ENCODE data around the gene MYL3.
"Not testable (repeated sequence)": the region's sequence is repeated elsewhere in the genome, so short reads cannot be mapped to it uniquely, and the experiment has no call there.

The MYL3 gene

GRCh38 chr3:46840491-46840890, 22.8 kb downstream of the MYL3 start:
- no peak for DNase-seq
- TF ChIP-seq POLR2A (IDR thresholded peaks at IDR 0.05; ENCODE audit: low read length) (no peak), GATA1 (IDR thresholded peaks at IDR 0.05; ENCODE audit: low read depth, low read length) (no peak)

DNA sequence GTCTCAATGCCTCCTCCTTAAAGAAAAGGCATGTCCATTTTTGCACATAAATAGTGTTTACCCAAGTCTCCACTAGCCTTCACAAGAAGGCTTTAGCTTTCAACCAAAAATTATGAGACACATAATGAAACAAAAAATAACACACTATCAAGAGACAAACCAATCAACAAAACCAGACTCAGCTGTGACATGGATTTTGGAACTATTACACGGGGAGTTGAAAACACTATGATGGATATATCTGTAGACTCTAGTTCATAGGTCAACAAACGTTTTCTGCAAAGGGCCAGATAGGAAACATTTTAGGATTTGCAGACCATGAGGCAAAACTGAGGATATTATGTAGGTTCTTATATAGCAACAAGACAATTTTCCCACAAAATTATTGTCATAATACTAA, 24.9 kb downstream of the MYL3 start:
- no peak for TF ChIP-seq POLR2A (IDR thresholded peaks at IDR 0.05; ENCODE audit: low read length)
- TF ChIP-seq GATA1 (IDR thresholded peaks at IDR 0.05; ENCODE audit: low read depth, low read length): no peak
- DNase-seq: no peak

GRCh38 chr3:46835491-46835890, 27.8 kb downstream of the MYL3 start:
- TF ChIP-seq POLR2A (IDR thresholded peaks at IDR 0.05; ENCODE audit: low read length) (no peak), GATA1 (IDR thresholded peaks at IDR 0.05; ENCODE audit: low read depth, low read length) (no peak)
- DNase-seq: no peak

- TF ChIP-seq GATA1 (IDR thresholded peaks at IDR 0.05; ENCODE audit: low read depth, low read length): no peak
- TF ChIP-seq POLR2A (IDR thresholded peaks at IDR 0.05; ENCODE audit: low read length): no peak
- no peak for DNase-seq
Measured at GRCh38 chr3:46835054-46835453, 28.2 kb downstream of the MYL3 start.

DNA sequence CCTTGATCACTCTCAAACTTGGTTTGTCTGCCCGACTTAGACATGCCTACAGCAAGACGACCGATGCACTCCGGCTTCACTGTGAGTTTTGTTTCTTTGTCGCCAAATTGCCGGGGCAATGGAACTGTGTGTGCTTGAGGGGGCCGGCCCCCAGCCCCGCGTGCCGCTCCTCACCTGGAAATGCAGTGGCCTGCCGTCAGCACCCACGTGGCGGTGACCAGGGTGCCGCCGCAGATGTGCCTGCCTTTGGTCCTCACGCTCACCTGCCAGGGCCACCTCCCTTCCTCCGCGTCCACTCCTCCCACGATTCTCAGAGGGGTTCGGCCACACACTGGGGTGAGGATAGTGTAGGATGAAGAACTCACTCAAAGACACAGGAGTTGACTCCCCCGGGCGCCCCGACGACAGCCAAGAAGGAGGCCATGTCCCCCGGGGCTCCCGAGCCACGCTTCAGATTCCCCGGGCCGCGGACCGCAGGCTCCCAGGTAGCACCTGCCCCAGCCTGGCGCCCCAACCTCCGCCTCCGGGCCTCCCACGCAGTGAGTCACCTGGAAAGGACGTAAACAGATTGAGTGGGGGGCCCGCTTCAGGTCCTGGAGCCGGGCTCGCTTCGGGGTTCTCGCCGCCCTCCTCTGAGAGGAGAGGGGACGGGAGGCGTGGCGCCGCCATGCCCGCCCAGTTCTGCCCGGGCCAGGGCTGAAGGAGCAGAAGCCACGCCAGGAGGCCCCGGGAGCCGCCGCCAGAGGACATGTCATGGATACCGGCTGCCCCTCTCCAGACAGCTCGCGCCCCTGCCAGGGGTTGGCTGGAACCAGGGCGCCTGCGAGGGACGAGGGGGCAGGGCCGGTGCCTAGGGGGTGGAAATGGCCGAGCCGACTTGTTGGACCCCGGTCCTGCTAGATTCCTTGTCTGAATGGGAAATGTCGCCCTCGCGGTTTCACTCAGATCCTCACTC, 29.6 kb downstream of the MYL3 start:
- TF ChIP-seq GATA1 (IDR thresholded peaks at IDR 0.05; ENCODE audit: low read depth, low read length): no peak
- TF ChIP-seq POLR2A (IDR thresholded peaks at IDR 0.05; ENCODE audit: low read length): no peak
- no peak for DNase-seq

- DNase-seq: no peak
- TF ChIP-seq GATA1 (IDR thresholded peaks at IDR 0.05; ENCODE audit: low read depth, low read length) (no peak), POLR2A (IDR thresholded peaks at IDR 0.05; ENCODE audit: low read length) (no peak)
Measured at GRCh38 chr3:46831841-46832240, 31.4 kb downstream of the MYL3 start.

- no peak for DNase-seq
- TF ChIP-seq GATA1 (IDR thresholded peaks at IDR 0.05; ENCODE audit: low read depth, low read length) (no peak), POLR2A (IDR thresholded peaks at IDR 0.05; ENCODE audit: low read length) (no peak)
Measured at GRCh38 chr3:46831316-46831715, 31.9 kb downstream of the MYL3 start.

GRCh38 chr3:46830801-46831200, 32.4 kb downstream of the MYL3 start:
- no peak for DNase-seq
- no peak for TF ChIP-seq POLR2A (IDR thresholded peaks at IDR 0.05; ENCODE audit: low read length)
- no peak for TF ChIP-seq GATA1 (IDR thresholded peaks at IDR 0.05; ENCODE audit: low read depth, low read length)

- no peak for DNase-seq
- no peak for TF ChIP-seq GATA1 (IDR thresholded peaks at IDR 0.05; ENCODE audit: low read depth, low read length)
Measured at GRCh38 chr3:46829699-46830208, 33.5 kb downstream of the MYL3 start.

DNA sequence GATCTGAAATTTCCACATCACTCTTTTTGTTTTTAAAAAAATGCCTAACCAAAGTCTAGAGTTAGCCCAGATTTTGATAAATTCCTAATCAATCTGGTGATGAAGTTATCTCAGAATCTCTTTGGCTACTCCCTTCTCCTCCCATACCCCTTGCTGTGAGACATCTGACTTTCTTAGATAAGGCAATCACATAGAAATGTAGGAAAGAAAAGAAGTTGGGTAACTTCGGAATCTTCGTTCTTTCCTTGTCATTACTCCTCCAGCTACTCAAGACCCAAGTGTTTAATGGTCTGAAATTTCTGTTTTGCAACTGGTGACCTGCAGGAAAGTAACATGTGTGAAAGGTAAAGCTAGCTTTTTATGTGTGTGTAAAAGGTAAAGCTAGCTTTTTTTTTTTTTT, 37.8 kb downstream of the MYL3 start:
- TF ChIP-seq GATA1 (IDR thresholded peaks at IDR 0.05; ENCODE audit: low read depth, low read length) (no peak), POLR2A (IDR thresholded peaks at IDR 0.05; ENCODE audit: low read length) (no peak)
- DNase-seq: no peak

DNA sequence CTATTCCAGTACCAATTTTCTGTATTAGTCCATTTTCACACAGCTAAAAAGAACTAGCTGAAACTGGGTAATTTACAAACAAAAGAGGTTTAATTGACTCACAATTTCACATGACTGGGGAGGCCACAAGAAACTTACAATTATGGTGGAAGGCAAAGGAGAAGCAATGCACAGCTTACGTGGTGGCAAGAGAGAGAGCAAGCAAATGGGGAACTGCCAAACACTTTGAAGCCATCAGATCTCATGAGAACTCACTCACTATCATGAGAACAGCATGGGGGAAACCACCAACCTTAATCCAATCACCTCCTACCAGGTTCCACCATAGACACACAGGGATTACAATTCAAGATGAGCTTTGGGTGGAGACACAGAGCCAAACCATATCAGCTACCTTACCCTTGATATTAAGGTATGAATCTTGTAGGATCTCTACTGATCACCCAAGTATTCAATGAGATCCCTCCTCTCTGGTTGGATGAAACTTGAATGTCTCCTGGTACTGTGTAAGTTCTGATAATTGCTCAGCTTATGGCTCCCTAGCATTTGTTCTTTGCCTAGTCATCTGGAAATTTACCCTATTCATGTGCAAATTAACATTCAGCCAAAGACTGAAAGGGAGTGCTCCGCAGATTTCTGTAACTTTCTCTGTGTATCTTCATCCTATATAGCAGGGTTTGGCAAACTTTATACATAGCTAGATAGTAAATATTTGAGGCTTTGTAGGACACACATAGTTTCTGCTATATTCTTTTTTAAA, 38.9 kb downstream of the MYL3 start:
- no peak for TF ChIP-seq GATA1 (IDR thresholded peaks at IDR 0.05; ENCODE audit: low read depth, low read length)
- TF ChIP-seq POLR2A (IDR thresholded peaks at IDR 0.05; ENCODE audit: low read length): no peak
- DNase-seq: no peak

GRCh38 chr3:46823314-46823713, 39.9 kb downstream of the MYL3 start:
- DNase-seq: not testable (repeated sequence)

GRCh38 chr3:46821553-46821952, 41.7 kb downstream of the MYL3 start:
- DNase-seq: no peak
- TF ChIP-seq GATA1 (IDR thresholded peaks at IDR 0.05; ENCODE audit: low read depth, low read length) (no peak), POLR2A (IDR thresholded peaks at IDR 0.05; ENCODE audit: low read length) (no peak)

- no peak for TF ChIP-seq POLR2A (IDR thresholded peaks at IDR 0.05; ENCODE audit: low read length)
- no peak for TF ChIP-seq GATA1 (IDR thresholded peaks at IDR 0.05; ENCODE audit: low read depth, low read length)
- no peak for DNase-seq
Measured at GRCh38 chr3:46820852-46821251, 42.4 kb downstream of the MYL3 start.

Measured in erythroblast (primary cell).